Endothelial cell of umbilical vein (primary cell): ENCODE data around the gene MB21D2. TPM values are rescaled to one million over a fixed set of nuclear protein-coding genes. Genes with fewer than 3 reads are reported as not detected.

Experiments used
- BruUV-seq: library from RNA; stranded (reverse); fragments of 400-500 nt; replicated peaks from 2 replicates; lab custom pipeline; 2021; lab: Mats Ljungman, UMichigan
- CTCF ChIA-PET: fragments of 300-600, 350-600 bp; sonication (Branson Sonifier 250); formaldehyde crosslinking; loops from one replicate; lab custom pipeline; 2021; ENCODE audit warnings: antibody characterized with exemption, inconsistent platforms; lab: Charles Lee
- POLR2A ChIA-PET: fragments of 300-600, 350-600 bp; sonication (Branson Sonifier 250); formaldehyde crosslinking; loops from one replicate; lab custom pipeline; 2021; ENCODE audit warnings: antibody characterized with exemption, inconsistent platforms; lab: Charles Lee
- DNase-seq: peaks from one replicate; pipeline ENCODE4 v3.0.0-alpha.2; 2011; ENCODE audit warnings: low read depth, low spot score
- FAIRE-seq: peaks from 2 replicates; lab custom pipeline; 2011; peaks lifted over from hg19 to GRCh38; lab: Jason Lieb, UNC
- H2AFZ ChIP-seq: 2 replicates; pipeline ENCODE4 v1.6.0; 2012; ENCODE audit warnings: low read depth, low read length, control low read depth, inconsistent platforms
- H3K27ac ChIP-seq: 2 replicates; pipeline ENCODE4 v1.5.1; 2011; ENCODE audit warnings: low read depth, mild to moderate bottlenecking, control low read depth, low read length, moderate library complexity; ENCODE audit not compliant: insufficient read depth
- H3K27me3 ChIP-seq, 2 experiments: 2 replicates each; pipeline versions ENCODE4 v1.6.0 to v1.6.1; 2011; ENCODE audit warnings: low read length in 2 of 2, mixed read lengths in 1 of 2; ENCODE audit not compliant: control insufficient read depth in 2 of 2, insufficient read depth in 2 of 2
- H3K36me3 ChIP-seq, 2 experiments: 2 replicates in 1 of 2; 3 replicates in 1 of 2; pipeline ENCODE4 v1.5.1; 2011; ENCODE audit warnings: low read length in 2 of 2, mild to moderate bottlenecking in 1 of 2, moderate library complexity in 1 of 2; ENCODE audit not compliant: control insufficient read depth in 2 of 2, insufficient read depth in 2 of 2; ENCODE audit errors: extremely low read depth in 1 of 2
- H3K4me1 ChIP-seq: 3 replicates; pipeline ENCODE4 v1.5.1; 2011; ENCODE audit warnings: mild to moderate bottlenecking, low read length; ENCODE audit not compliant: control insufficient read depth, insufficient read depth; ENCODE audit errors: extremely low read depth
- H3K4me2 ChIP-seq: 2 replicates; pipeline ENCODE4 v1.6.1; 2011; ENCODE audit warnings: low read length, control low read depth, mixed read lengths; ENCODE audit not compliant: insufficient read depth
- H3K4me3 ChIP-seq, 3 experiments: fragments of 200-600 bp in 1 of 3; sonication (generic), shearing (Covaris generic) in 1 of 3; replicated peaks in 1 of 3; 2 replicates each; pipeline ENCODE4 v1.5.1; 2011 to 2016; ENCODE audit warnings: control low read depth in 3 of 3, low read length in 3 of 3, mild to moderate bottlenecking in 2 of 3, inconsistent platforms in 1 of 3, low read depth in 1 of 3, moderate library complexity in 1 of 3; ENCODE audit not compliant: insufficient read depth in 1 of 3
- H3K79me2 ChIP-seq: 2 replicates; pipeline ENCODE4 v1.6.0; 2012; ENCODE audit warnings: low read length, inconsistent platforms; ENCODE audit not compliant: control insufficient read depth, insufficient read depth
- H3K9ac ChIP-seq: replicated peaks from 2 replicates; pipeline ENCODE3; 2011; ENCODE audit warnings: low read length, control low read depth; ENCODE audit not compliant: insufficient read depth; ENCODE audit errors: extremely low read depth
- H3K9me1 ChIP-seq: replicated peaks from 3 replicates; pipeline ENCODE4 v1.6.0; 2011; ENCODE audit warnings: mild to moderate bottlenecking, low read length; ENCODE audit not compliant: control insufficient read depth, insufficient read depth; ENCODE audit errors: extremely low read depth
- H3K9me3 ChIP-seq: replicated peaks from 2 replicates; pipeline ENCODE4 v1.5.1; 2012; ENCODE audit warnings: low read length, inconsistent platforms; ENCODE audit not compliant: control insufficient read depth, insufficient read depth
- H4K20me1 ChIP-seq: replicated peaks from 2 replicates; pipeline ENCODE3; 2011; ENCODE audit warnings: mild to moderate bottlenecking, low read length; ENCODE audit not compliant: control insufficient read depth, insufficient read depth; ENCODE audit errors: extremely low read depth
- CTCF ChIP-seq, 2 donors: IDR thresholded peaks; 1 replicate in 1 of 2; 2 replicates in 1 of 2; pipeline ENCODE4 v1.5.1; 2011; ENCODE audit warnings: low read length in 2 of 2, mild to moderate bottlenecking in 2 of 2, moderate library complexity in 2 of 2, control low read depth in 1 of 2, inconsistent platforms in 1 of 2, low read depth in 1 of 2; ENCODE audit not compliant: insufficient read depth in 1 of 2; ENCODE audit errors: extremely low read depth in 1 of 2
- FOS ChIP-seq: IDR thresholded peaks from 2 replicates; pipeline ENCODE4 v1.6.1; 2011; ENCODE audit warnings: mild to moderate bottlenecking, low read length, moderate library complexity, borderline replicate concordance; ENCODE audit not compliant: insufficient read depth
- POLR2AphosphoS5 ChIP-seq: IDR thresholded peaks from 2 replicates; pipeline ENCODE4 v1.6.1; 2012; ENCODE audit warnings: low read depth, mild to moderate bottlenecking, control low read depth, low read length, moderate library complexity; ENCODE audit not compliant: insufficient read depth
- dilution Hi-C: fragments of 300-500 bp; cut with MboI; formaldehyde crosslinking; loops from one replicate; pipeline ENCODE4 v1.15.0; 2019; ENCODE audit warnings: low sequenced_read_pairs; ENCODE audit not compliant: extremely low pct_ligation_motif_present
- intact Hi-C: fragments of 100-400 bp; cut with micrococcal nuclease; formaldehyde crosslinking; loops from one replicate; pipeline ENCODE4 v1.10.0; 2022
- polyA plus RNA-seq, 4 experiments: library from polyadenylated mRNA; depleted of rRNA in 3 of 4; stranded (reverse) in 3 of 4; unstranded in 1 of 4; fragments of >200 nt; gene quantifications; 2 replicates each; pipeline versions ENCODE4 v1.2.1 to v1.2.3, GENCODE V29; 2011 to 2012; ENCODE audit warnings: missing spikeins in 1 of 4
- total RNA-seq: library from RNA; stranded (reverse); gene quantifications from 2 replicates; pipeline ENCODE4 v1.2.3, GENCODE V29; 2021

MB21D2 gene
- total and polyA plus RNA-seq, 2 donors (not counting 3 experiments of a cell fraction or from before 2014, with no cell fraction given), result 6.7 to 7.4 TPM

GRCh38 chr3:192747145-192747544 is 170.5 kb downstream of the MB21D2 start:
- no peak for FAIRE-seq
- CTCF ChIA-PET, result no interaction called here
- intact Hi-C loops, result no loop called here

More at GRCh38 chr3:192747145-192747544, 170.5 kb downstream of the MB21D2 start:
- BruUV-seq, result no TSS peak
- no peaks in the 10 kb centered on the region for H3K4me1 ChIP-seq
- POLR2A ChIA-PET, result no interaction called here
- no peak overlapping the region for H3K27ac ChIP-seq
- H3K9ac ChIP-seq, result no peak overlapping the region
- DNase-seq, result no peak
- no peaks in the 10 kb centered on the region for H3K27me3 ChIP-seq
- H3K9me1 ChIP-seq, result no peaks in the 10 kb centered on the region
- TF ChIP-seq POLR2AphosphoS5, result no peak
- TF ChIP-seq FOS, result no peak
- TF ChIP-seq CTCF (IDR thresholded peaks at IDR 0.05; ENCODE audit: extremely low read depth in 1 of 2, insufficient read depth in 1 of 2, low read depth in 1 of 2, low read length in 2 of 2), result no peak
- no peaks in the 10 kb centered on the region for H4K20me1 ChIP-seq
- no peak overlapping the region for H2AFZ ChIP-seq
- H3K9me3 ChIP-seq, result no peaks in the 10 kb centered on the region
- no peak overlapping the region for H3K4me3 ChIP-seq
- H3K36me3 ChIP-seq, result no peaks in the 10 kb centered on the region
- H3K79me2 ChIP-seq, result no peaks in the 10 kb centered on the region
- dilution Hi-C loops, result no loop called here
- H3K4me2 ChIP-seq, result no peak overlapping the region

Other genes with a start within 250 kb of the MB21D2 start
- 1.1 and 2.5 TPM in 2 replicates for gene FGF12, start 190.3 kb downstream of the MB21D2 start, total RNA-seq
- 0.72 and 0.76 TPM in 2 replicates for gene FGF12, start 190.3 kb downstream of the MB21D2 start, polyA plus RNA-seq